HG03175 (cell line): ENCODE measurements around the gene RPS6KA4.

ENCODE experiments used
- ATAC-seq: cut with Tn5 transposase; IDR thresholded peaks from one replicate; pipeline ENCODE4 v1.9.1; 2021; ENCODE audit warnings: mild to moderate bottlenecking, moderate library complexity; ENCODE audit not compliant: unreplicated experiment

The RPS6KA4 gene

GRCh38 chr11:64344787-64345186, 14.2 kb upstream of the RPS6KA4 start:
- ATAC-seq, result no peak

- no peak for ATAC-seq
These were observed 11.6 kb upstream of the RPS6KA4 start for GRCh38 chr11:64347193-64347867.

- no peak for ATAC-seq
These were observed 10.5 kb upstream of the RPS6KA4 start for GRCh38 chr11:64348383-64349024.

GRCh38 chr11:64349025-64349387, 10.0 kb upstream of the RPS6KA4 start:
- no peak for ATAC-seq

- no peak for ATAC-seq
These were observed 9.6 kb upstream of the RPS6KA4 start for GRCh38 chr11:64349404-64349803.

GRCh38 chr11:64351136-64351631, 7.8 kb upstream of the RPS6KA4 start:
- ATAC-seq, result no peak

GRCh38 chr11:64352099-64352994, 6.6 kb upstream of the RPS6KA4 start:
- no peak for ATAC-seq

GRCh38 chr11:64352995-64353714, 5.8 kb upstream of the RPS6KA4 start:
- no peak for ATAC-seq

GRCh38 chr11:64353715-64354506, 5.1 kb upstream of the RPS6KA4 start:
- ATAC-seq, result no peak

GRCh38 chr11:64355078-64355940, 3.7 kb upstream of the RPS6KA4 start:
- ATAC-seq, result no peak

GRCh38 chr11:64356498-64357411, 2.2 kb upstream of the RPS6KA4 start:
- no peak for ATAC-seq

- no peak for ATAC-seq
These were observed 1.5 kb upstream of the RPS6KA4 start for GRCh38 chr11:64357446-64357845.

GRCh38 chr11:64357904-64358535, 942 bp upstream of the RPS6KA4 start:
- ATAC-seq, result no peak

GRCh38 chr11:64358536-64358906, 441 bp upstream of the RPS6KA4 start:
- no peak for ATAC-seq

GRCh38 chr11:64359712-64360445, 917 bp downstream of the RPS6KA4 start:
- no peak for ATAC-seq

- no peak for ATAC-seq
These were observed 1.5 kb downstream of the RPS6KA4 start for GRCh38 chr11:64360448-64360921.

GRCh38 chr11:64361659-64362058, 2.7 kb downstream of the RPS6KA4 start:
- no peak for ATAC-seq
